Measurements from ENCODE around the gene COBLL1.
"Not testable (repeated sequence)": the region's sequence is repeated elsewhere in the genome, so short reads cannot be mapped to it uniquely, and the experiment has no call there.

Gene COBLL1

GRCh38 chr2:164859906-164860693 lies 18.5 kb upstream of the COBLL1 start:
- not testable (repeated sequence) for DNase-seq

GRCh38 chr2:164859251-164859818 lies 17.7 kb upstream of the COBLL1 start:
- no peak for DNase-seq

- no peak for DNase-seq
Observed at GRCh38 chr2:164852086-164852485, 10.5 kb upstream of the COBLL1 start.

- DNase-seq, result peak; percentile 32
Observed at GRCh38 chr2:164850235-164850634, 8.6 kb upstream of the COBLL1 start.

- DNase-seq, result no peak
Observed at GRCh38 chr2:164849506-164849905, 7.9 kb upstream of the COBLL1 start.

- no peak for DNase-seq
Observed at GRCh38 chr2:164847981-164848741, 6.5 kb upstream of the COBLL1 start.

GRCh38 chr2:164847291-164847690 lies 5.7 kb upstream of the COBLL1 start:
- DNase-seq, result no peak

GRCh38 chr2:164846276-164846675 lies 4.7 kb upstream of the COBLL1 start:
- no peak for DNase-seq

- DNase-seq, result no peak
Observed at GRCh38 chr2:164843346-164843911, 1.8 kb upstream of the COBLL1 start.

GRCh38 chr2:164842624-164842966 lies 972 bp upstream of the COBLL1 start:
- no peak for DNase-seq

GRCh38 chr2:164840930-164841718 lies 499 bp downstream of the COBLL1 start:
- DNase-seq, result peak; percentile 71

- no peak for DNase-seq
Observed at GRCh38 chr2:164840458-164840929, 1.1 kb downstream of the COBLL1 start.

GRCh38 chr2:164839914-164840457 lies 1.6 kb downstream of the COBLL1 start:
- DNase-seq, result no peak

GRCh38 chr2:164837807-164838206 lies 3.8 kb downstream of the COBLL1 start:
- DNase-seq, result no peak

GRCh38 chr2:164836907-164837306 lies 4.7 kb downstream of the COBLL1 start:
- DNase-seq, result no peak

- no peak for DNase-seq
Observed at GRCh38 chr2:164835302-164835701, 6.3 kb downstream of the COBLL1 start.

GRCh38 chr2:164831887-164832286 lies 9.7 kb downstream of the COBLL1 start:
- DNase-seq, result no peak

GRCh38 chr2:164831180-164831579 lies 10.4 kb downstream of the COBLL1 start:
- DNase-seq, result no peak

- DNase-seq, result no peak
Observed at GRCh38 chr2:164826293-164827243, 15.1 kb downstream of the COBLL1 start.

- DNase-seq, result no peak
Observed at GRCh38 chr2:164824872-164825271, 16.8 kb downstream of the COBLL1 start.

GRCh38 chr2:164823126-164823525 lies 18.5 kb downstream of the COBLL1 start:
- DNase-seq, result no peak

Data from KG1 (cell line).